Lung (tissue), 12 donors: ENCODE results near the gene IL4R. TPM values are rescaled to one million over a fixed set of nuclear protein-coding genes. Genes with fewer than 3 reads are reported as not detected.

Experiments
- ATAC-seq: fragments of 200-7000 bp; cut with Tn5 transposase; one replicate; pipeline ENCODE4 v1.9.1; 2020; ENCODE audit warnings: moderate number of reproducible peaks; ENCODE audit not compliant: insufficient read depth, low FRiP score
- DNase-seq, 3 donors: peaks; one replicate each; pipeline ENCODE4 v3.0.0-alpha.2; 2013 to 2017
- H3K27ac ChIP-seq, 2 donors: one replicate each; pipeline ENCODE4 v1.5.1; 2013; ENCODE audit warnings: mild to moderate bottlenecking in 2 of 2, moderate library complexity in 2 of 2, control low read depth in 1 of 2, inconsistent platforms in 1 of 2, low read depth in 1 of 2, low read length in 1 of 2
- H3K27me3 ChIP-seq, 3 donors: one replicate each; pipeline ENCODE4 v1.5.1; 2013; ENCODE audit warnings: low read length in 2 of 3; ENCODE audit not compliant: control insufficient read depth in 3 of 3, insufficient read depth in 3 of 3
- H3K36me3 ChIP-seq, 4 donors: one replicate each; pipeline ENCODE4 v1.5.1; 2013; ENCODE audit warnings: low read length in 4 of 4, mild to moderate bottlenecking in 1 of 4, moderate library complexity in 1 of 4; ENCODE audit not compliant: control insufficient read depth in 4 of 4, insufficient read depth in 4 of 4
- H3K4me1 ChIP-seq, 5 donors: one replicate each; pipeline ENCODE4 v1.5.1; 2013; ENCODE audit warnings: low read length in 5 of 5, mild to moderate bottlenecking in 2 of 5, moderate library complexity in 1 of 5; ENCODE audit not compliant: control insufficient read depth in 5 of 5, insufficient read depth in 5 of 5
- H3K4me3 ChIP-seq: one replicate; pipeline ENCODE4 v1.5.1; 2013; ENCODE audit warnings: mild to moderate bottlenecking, control low read depth, moderate library complexity
- H3K9ac ChIP-seq, 2 donors: one replicate each; pipeline ENCODE4 v1.5.1; 2013; ENCODE audit warnings: low read length in 2 of 2, control low read depth in 1 of 2; ENCODE audit not compliant: insufficient read depth in 1 of 2
- H3K9me3 ChIP-seq, 4 donors: one replicate each; pipeline ENCODE4 v1.5.1; 2013; ENCODE audit warnings: low read length in 3 of 4, mild to moderate bottlenecking in 1 of 4, moderate library complexity in 1 of 4; ENCODE audit not compliant: control insufficient read depth in 4 of 4, insufficient read depth in 3 of 4
- CTCF ChIP-seq: IDR thresholded peaks from 2 replicates; pipeline ENCODE4 v1.5.1; 2012; ENCODE audit warnings: mild to moderate bottlenecking; ENCODE audit errors: control extremely low read depth, extremely low read depth
- WGBS, 2 donors: extraction: QIAGEN DNeasy Blood & Tissue Kit; methylation state at CpG; one replicate each; pipeline ENCODE4 v1.1.7; 2013; 5-methylcytosine and 5-hydroxymethylcytosine counted together
- polyA plus RNA-seq, 2 donors: library from polyadenylated mRNA; stranded (reverse); fragments of 200-250 nt; gene quantifications; one replicate each; pipeline ENCODE4 v1.2.1, GENCODE V29; 2013
- total RNA-seq, 2 donors: library from RNA; depleted of rRNA in 1 of 2; stranded (reverse); fragments of >200 nt in 1 of 2; gene quantifications; one replicate each; pipeline ENCODE4 v1.2.1, GENCODE V29; 2014 to 2021
- donor health status: control.
- donor health status: control.
- donor health status: Bipolar disorder and iron deficiency.
- donor health status: healthy.
- donor health status: DM: yes; HTN: yes; CAD: no.

The IL4R gene
- total and polyA plus RNA-seq, 4 donors = 61.3 to 175 (median 114) TPM

- H3K9ac ChIP-seq = no peak overlapping the region
- peaks cover 0 to 3% (median 0%) of the 10 kb centered on the region in 4 donors for H3K9me3 ChIP-seq
- H3K27ac ChIP-seq = no peak overlapping the region
- no peak overlapping the region for H3K4me3 ChIP-seq
- ATAC-seq (no peak), DNase-seq (no peak)
- H3K4me1 ChIP-seq = no peaks in the 10 kb centered on the region
- TF ChIP-seq CTCF = no peak
- 96 to 98% methylated on average over 9 of the region's 9 CpGs for WGBS, 2 donors
- no peaks in the 10 kb centered on the region for H3K27me3 ChIP-seq
- H3K36me3 ChIP-seq = no peaks in the 10 kb centered on the region
These were observed 7.8 kb upstream of the IL4R start for GRCh38 chr16:27305839-27306442.

GRCh38 chr16:27308792-27309191 lies 5.0 kb upstream of the IL4R start:
- ATAC-seq (no peak), DNase-seq (no peak)
- peaks cover 0 to 3% (median 0%) of the 10 kb centered on the region in 4 donors for H3K9me3 ChIP-seq
- 69 to 87% methylated on average over 1 of the region's 1 CpG for whole genome bisulfite sequencing, 2 donors
- no peaks in the 10 kb centered on the region for H3K27me3 ChIP-seq
- H3K4me1 ChIP-seq = peaks cover 0 to 6% (median 0%) of the 10 kb centered on the region in 5 donors
- no peak for TF ChIP-seq CTCF
- no peak overlapping the region for H3K27ac ChIP-seq
- H3K36me3 ChIP-seq = no peaks in the 10 kb centered on the region
- H3K9ac ChIP-seq = no peak overlapping the region
- no peak overlapping the region for H3K4me3 ChIP-seq

- H3K4me1 ChIP-seq = peaks cover 0 to 18% (median 8%) of the 10 kb centered on the region in 5 donors
- no peak overlapping the region for H3K27ac ChIP-seq
- no peak overlapping the region for H3K9ac ChIP-seq
- peaks cover 0 to 3% (median 0%) of the 10 kb centered on the region in 4 donors for H3K9me3 ChIP-seq
- ATAC-seq (no peak), DNase-seq (no peak)
- no peak for TF ChIP-seq CTCF
- 81 to 84% methylated on average over 16 of the region's 16 CpGs for WGBS, 2 donors
- no peaks in the 10 kb centered on the region for H3K27me3 ChIP-seq
- H3K4me3 ChIP-seq = no peak overlapping the region
- no peaks in the 10 kb centered on the region for H3K36me3 ChIP-seq
These were observed 3.0 kb upstream of the IL4R start for GRCh38 chr16:27310576-27311447.
